Measurements from ENCODE around the gene CIITA.
"Not testable (repeated sequence)": the region's sequence is repeated elsewhere in the genome, so short reads cannot be mapped to it uniquely, and the experiment has no call there.

Gene CIITA

DNA sequence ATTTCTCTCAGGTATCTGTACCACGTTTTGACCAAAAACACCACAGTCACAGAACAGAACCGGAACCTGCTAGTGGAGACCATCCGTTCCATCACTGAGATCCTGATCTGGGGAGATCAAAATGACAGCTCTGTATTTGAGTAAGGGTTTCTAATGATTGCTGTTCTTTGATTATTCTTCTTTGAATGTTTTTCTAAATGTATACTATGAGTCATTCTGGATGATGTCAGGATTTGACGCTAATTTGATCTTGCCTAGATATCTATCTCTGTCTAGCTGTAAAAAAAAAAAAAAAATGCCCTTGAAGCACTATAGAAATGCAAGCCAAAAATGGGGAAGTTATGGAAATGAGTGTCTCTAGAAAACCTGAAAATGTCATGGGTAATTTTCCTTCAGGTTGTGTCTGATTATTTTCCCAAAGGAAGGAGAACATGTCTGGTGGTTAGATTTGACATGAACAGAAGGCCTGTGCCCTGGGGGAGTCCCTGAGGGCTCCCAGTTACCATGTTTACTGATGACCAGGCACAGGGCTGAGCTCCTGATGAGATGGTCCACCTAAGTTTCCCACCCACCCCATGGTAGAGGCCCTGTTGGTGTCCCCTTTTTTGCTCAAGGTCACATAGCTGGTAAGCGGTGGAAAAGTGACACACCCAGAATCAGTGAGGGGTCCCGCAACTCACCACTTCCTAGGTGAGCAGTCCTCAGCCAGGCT is 80.9 kb downstream of the CIITA start:
- DNase-seq: no peak

DNA sequence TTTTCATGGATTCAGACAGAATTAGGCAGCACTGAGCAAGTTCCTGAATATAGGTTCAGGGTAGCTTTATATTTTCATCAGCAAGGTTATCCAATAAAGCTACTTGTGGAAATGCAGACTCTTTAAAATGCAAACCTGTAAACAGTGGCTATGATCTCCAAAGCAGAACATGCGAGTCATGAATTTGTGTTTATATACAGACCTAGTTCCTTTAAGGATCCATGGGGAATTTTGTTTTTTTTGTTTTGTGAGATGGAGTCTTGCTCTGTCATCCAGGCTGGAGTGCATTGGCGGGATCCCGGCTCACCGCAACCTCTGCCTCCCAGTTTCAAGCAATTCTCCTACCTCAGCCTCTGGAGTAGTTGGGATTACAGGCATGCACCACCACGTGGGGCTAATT is 82.2 kb downstream of the CIITA start:
- DNase-seq: no peak

DNA sequence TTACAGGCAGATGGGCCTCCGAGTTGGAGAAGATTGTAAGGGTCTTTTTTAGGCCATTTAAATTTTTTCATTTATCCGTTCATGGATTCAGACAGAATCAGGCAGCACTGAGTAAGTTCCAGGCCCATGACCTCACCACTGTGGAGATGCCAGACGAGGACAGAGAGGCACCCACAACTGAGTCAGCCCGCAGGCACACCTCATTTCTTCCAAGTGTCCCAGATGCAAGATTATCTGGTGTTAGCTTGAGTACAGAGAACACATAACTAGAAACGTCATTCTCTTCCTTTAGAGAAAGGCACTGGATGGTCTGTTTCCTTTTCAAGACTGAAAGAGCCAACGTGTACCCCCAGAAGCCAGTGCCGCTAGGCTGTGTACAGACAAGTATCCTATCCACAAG is 84.2 kb downstream of the CIITA start:
- DNase-seq: no peak

DNA sequence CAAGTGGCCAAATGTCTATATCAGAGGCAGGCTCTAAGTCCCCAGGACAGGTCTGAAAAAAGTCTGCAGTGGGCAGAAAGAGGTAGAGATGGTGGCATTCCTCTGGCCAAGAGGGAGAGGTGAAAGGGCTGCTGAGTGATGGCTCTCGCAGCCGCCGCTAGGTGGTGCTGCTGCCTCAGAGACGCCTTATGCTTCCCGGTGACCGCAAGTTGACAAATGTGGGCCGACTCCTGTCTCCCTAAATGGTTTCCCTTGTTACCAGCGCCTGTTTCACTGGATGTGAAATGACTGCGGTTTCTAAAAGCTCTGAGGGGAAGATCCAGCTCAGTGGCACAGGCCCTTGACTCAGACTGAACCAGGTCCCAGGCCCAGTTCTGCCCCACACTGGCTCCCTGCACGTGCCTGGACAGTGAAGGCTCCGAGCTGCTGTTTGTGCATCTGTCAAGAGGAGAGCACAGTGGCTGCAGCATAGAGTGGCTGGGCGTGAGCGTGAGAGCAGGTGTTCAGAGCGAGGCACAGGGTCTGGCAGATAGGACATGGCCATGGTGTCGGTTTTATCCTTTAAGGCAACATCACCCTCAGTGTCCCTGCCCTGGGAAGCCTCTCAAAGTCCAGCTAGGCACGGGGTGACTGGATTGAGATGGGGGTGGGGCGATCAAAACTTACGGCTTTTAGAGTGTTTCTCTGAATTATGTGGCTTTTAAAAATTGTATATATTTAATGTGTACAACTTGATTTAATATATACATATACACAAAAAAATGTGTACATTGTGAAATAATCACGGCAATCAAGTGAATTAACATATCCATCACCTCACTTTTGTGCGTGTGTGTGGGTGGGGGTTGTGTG is 87.3 kb downstream of the CIITA start:
- peak; percentile 89 to 91 for DNase-seq

DNA sequence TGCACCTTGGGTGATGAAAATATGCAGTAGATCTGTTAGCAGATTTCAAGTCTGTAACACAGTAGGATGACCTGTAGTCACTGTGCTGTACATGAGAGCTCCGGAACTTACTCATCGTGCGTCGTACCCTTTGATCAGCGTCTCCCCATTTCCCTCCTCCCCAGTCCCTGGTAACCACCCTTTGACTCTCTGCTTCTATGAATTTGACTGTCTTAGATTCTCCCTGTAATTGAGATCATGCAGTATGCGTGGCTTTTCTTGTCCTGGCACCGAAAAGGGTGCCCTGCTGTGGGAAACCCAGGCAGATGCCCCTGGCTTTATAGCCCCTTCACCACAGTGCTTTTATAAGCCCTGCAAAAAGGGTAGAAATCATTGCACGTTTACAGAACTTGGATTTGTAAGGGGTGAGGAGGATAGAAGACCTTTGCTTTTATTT is 87.9 kb downstream of the CIITA start:
- DNase-seq: peak; percentile 59 to 74

DNA sequence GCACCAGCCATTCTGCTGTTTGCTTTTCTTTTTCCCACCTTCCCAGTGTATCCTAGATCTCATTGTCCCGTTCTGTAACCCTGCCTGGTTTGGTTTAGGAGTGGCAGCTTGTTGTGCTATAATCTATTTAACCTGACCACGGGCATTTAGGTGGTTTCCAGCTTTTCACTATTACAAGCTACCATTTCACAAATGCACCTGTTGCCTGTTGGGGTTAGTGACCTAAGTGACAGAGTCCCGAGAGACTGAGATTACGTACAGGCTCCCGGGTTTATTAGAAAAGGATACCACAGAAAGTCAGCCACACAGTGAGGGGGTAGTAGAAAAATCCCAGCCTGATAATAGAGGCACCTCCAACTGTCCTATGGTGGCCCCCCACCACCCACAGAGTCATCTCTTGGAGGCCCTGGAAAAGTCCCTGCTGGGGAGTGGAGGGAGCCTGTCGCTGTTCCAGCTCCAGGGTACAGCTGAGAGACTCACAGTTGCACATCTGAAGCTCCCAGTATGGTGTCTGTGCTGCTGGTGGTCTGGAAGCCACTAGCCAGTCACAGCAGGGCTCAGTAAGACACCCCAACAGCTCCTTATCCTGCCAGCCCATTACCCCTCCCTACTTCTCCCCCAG is 88.5 kb downstream of the CIITA start:
- DNase-seq: peak; percentile 37 to 41

DNA sequence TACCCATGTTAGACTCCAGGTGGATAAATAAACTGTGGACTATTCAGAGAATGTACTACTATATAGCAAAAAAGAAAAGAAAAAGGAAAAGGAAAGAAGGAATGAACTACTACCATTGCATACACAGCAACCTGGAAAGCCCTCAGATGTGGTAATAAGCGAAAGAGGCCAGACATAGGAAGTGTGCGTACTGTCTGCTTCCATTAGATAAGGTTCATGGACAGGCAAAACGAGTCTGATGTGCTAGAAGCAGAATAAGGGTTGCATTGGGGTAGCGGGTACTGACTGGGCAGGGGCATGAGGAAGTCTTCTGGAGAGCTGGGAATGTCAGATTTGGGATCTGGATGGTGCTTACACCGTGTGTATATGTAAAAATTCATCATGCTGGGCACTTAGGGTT is 89.1 kb downstream of the CIITA start:
- no peak for DNase-seq

DNA sequence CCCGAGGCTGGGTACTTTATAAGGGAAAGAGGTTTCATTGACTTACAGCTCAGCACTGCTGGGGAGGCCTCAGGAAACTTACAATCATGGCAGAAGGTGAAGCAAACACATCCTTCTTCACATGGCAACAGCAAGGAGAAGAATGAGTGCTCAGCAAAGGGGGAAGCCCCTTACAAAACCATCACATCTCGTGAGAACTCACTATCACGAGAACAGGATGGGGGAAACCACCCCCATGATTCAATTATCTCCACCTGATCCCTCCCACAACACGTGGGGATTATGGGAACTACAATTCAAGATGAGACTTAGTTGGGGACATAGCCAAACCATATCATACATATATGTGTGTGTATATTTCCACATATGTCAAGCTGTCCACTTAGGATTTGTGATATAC is 89.6 kb downstream of the CIITA start:
- DNase-seq: not testable (repeated sequence)

DNA sequence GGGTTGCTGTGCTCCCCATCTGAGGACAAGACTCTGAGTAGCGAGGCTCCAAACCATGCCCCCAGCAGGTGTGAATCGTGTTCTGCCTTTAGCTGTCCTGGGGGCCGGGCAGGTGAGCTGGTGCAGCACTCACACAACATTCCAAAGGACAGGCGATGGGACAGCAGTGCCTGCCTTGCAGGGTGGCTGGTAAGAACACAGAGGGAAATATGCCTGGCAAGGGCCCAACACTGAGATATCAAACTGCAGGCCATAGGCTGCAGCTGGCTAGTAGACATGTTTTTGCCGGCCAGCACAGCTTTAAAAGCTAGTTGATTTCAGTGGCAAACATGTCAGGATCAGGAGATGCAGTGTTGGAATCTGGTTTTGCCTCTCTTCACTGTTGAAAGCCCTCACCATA is 91.0 kb downstream of the CIITA start:
- no peak for DNase-seq

DNA sequence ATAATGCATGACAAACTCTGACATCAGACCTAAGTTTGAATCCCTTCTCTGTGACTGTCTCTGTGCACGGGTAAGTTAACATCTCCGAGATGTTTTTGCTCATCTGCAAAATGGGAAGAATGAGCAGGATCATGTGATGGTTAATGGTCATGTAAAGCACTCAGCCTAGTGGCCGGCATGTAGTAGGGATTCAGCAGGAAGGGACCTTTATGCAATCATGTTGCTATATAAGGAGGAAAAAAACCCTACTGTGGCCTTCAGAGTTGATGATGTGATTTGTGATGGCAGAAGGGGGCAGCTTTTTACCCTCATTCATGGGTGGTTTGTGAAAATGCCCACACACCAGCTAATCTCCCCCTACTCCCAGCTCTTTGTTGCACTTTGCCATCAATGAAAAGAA is 91.5 kb downstream of the CIITA start:
- no peak for DNase-seq

DNA sequence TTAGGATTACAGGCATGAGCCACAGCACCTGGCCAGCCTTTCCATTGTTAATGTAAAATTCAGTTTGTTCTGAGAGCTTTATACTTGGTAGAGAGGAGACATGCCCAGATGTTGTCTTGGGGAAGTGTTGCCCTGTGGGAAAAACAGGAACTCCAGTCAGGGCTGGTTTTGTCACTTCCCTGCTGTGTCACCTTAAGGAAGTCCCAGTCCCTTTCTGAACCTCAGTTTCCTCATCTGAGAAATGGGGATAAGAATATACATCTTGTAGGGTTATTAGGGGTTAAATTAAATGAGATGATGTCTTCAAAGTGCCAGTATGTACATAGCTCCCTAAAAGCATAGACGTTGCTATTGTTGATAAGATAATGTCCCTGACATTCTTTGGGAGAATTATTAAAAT is 92.6 kb downstream of the CIITA start:
- DNase-seq: no peak

DNA sequence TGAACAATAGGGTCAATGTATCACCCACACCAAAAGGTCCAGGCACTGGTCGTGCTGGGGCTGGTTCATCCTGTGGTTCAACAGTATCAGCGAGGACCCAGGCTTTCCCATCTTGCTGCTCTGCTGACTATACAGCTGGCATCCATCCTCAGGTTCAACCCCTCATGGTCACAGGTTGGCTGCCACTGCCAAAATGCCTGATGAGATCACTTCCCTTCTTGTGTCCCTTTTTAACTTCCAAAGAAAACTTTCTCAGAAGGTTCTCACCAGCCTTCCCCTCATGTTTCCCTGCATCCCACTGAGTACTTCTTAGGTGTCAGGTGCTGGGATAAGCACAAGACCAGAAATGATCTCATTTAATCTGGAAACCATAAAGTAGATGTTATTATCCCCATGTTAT is 93.1 kb downstream of the CIITA start:
- no peak for DNase-seq

DNA sequence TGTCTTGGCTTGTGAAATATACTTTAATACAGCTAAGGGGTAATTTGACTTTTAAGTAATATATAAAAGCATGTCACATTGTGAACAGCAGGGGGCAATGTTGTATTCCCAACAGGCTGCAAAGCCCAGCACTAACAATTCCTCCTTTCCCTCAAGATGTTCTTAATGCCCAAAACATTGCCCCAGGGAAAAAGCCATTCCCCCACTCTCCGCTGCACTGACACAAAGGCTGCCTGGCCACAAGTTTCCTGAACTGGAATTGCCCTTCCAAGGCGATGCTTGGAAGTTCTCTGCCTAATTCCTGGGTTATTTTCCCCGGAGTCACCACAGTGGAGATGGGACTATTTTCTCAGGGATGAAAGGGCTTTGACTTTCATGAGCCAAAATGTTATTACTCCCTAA is 94.6 kb downstream of the CIITA start:
- DNase-seq: peak in 1 of 2 donors; percentile 46

DNA sequence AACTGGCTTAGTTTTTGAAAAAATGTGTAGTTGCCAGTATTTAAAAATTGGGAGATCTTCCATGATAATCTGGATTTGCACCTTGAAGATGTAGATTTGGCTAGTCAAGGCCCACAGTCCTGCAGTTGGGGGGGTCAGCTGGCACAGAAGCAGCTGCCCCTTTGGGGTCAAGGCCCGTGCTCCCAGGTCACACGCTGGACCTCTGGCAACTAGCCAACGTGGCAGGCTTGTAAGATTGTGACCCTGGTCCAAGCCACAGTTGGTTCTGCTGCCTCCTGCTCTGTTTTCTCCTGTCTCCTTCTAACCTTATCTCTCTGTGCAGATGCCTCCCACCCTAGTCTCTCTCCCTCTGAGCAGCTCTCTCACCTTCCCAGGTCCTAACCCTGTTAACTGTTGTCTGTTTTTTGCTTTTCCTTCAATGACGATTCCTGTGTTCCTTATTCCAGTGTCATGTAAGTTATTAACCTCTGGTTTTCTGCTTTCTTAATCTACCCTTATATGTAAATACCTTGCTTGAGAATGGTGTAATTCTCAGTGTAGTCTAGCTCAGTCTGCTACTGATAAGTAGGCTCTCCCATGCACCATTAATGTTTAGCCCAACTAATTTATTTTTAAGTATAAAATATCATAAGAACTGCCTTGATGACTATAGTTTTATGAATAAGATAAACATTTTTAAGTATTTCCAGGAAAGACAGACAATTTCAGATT is 95.3 kb downstream of the CIITA start:
- DNase-seq: no peak

DNA sequence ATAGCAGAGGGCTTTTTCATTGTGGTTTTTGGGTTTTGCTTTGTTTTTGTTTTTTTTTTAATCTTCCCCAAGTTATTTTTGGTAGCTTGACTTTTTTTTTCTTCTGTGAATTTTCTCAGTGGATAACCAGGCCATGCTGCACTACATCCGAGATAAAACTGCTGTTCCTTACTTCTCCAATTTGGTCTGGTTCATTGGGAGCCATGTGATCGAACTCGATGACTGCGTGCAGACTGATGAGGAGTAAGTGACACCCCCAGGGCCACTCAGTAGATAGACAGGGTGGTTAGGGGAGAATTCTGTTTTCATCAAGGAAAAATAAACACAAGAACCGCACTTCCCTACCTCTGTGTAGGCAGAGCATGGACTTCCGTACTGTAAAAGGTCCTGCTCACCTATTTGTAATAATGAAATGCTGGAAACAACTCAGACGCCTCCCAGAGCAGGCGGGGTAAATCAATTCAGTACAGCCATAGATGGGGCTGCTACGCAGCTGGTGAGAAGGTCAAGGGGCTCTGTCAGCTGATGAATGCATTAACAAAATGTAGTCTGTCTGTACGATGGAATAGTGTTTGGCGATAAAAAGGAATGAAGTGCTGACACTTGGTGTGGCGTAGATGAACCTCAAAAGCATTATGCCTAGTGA is 95.9 kb downstream of the CIITA start:
- DNase-seq: no peak

DNA sequence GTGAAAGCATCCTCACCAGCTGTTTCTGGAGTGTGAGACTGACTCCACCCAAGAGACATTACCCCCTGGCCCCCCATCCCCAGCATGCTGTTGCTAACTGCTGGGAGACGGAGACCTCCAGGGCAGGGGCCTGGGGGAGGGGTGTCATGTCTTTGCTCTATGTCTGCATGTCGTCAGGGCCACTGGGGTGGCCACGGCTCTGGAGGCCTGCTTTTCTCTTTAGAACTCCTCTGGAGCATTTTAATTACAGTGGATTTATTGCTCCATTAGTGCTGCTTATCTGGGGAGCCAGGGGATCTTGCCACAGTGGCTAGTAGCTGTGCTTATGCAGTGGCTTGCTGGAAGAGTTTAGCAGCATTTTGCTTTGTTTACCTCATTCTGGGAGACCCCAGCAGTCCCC is 99.6 kb downstream of the CIITA start:
- DNase-seq: no peak

DNA sequence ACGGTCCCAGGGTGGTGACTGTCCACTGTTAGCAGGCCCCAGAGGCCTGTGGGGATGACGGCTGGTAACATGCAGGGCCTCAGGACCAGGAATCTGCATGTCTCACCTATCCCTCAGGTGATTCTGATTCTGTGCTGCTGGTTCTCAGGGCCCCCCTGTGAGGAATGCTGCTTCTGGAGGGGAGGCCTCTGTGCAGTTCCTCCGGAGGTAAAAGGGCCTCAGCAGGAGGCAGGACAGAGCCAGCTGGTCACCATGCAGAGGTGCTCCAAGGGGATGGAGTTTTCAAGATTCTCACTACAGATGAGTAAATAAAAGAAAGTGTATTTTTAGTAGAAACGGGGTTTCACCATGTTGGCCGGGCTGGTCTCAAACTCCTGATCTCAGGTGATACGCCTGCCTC is 101.1 kb downstream of the CIITA start:
- no peak for DNase-seq

DNA sequence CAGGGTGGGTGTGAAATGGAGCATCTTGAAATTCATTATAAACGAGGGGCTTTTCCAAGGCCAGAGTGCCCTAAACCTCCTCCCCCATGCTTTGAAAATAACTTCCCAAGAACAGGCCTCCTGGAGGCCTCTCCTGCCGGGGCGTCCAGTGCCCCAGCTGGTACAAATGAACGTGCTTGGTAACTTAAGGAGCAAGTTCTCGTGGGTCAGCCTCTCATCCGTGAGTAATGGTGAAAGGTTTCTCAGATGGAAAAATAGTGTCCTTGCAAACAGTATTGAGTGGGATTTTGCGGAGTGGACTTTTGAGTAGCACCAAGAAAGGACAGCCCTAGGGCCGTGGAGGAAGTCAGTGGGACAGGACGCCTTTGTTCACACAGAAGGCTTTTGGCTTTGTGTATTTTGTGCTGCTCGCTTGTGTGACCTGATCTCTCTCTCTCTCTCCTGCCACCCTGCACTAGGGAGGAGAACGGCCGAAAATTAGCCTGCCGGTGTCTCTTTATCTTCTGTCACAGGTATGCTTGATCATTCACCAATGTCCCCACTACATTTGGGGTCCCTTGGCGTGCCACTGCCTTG is 102.0 kb downstream of the CIITA start:
- no peak for DNase-seq

DNA sequence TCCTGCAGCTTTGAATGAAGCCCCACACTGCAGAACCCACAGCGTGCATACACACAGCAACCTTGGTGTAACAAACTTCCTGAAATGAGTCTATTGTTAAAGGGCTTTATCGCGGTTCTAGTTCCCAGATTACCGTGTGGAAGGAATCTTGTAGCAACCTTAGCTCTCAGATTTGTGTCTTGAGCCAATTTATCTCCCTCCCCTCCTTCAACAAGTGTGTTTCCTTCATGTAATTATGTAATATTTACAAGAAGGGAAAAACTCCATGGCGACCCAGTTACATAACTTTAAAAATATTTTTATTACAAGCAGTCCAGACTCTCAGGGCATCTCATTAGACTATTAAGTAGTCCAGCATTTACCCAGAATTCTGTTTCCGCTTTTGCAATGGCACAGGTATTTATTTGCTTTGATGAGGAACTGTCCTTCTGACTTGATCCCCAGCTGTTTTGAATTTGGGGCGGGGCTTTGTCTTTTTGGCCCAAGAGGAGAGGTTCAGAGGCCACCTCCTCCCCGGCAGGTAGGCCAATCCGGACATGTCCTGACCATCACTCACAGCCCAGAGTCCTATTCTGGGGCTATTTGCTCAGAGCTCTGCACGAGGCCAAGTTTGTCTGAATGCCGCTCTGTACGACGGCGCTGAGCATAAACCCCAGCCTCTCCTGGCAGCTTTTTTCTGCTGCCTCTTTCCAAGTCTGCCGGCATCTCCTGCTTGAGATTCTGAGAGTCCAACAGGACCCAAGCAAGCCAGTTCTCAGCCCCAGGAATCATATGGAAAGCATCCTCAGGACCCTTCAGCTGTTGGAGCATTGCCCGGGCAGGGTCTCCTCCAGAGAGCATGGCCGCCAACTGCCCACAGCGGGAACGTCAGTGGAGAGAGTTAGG is 103.0 kb downstream of the CIITA start:
- no peak for DNase-seq

DNA sequence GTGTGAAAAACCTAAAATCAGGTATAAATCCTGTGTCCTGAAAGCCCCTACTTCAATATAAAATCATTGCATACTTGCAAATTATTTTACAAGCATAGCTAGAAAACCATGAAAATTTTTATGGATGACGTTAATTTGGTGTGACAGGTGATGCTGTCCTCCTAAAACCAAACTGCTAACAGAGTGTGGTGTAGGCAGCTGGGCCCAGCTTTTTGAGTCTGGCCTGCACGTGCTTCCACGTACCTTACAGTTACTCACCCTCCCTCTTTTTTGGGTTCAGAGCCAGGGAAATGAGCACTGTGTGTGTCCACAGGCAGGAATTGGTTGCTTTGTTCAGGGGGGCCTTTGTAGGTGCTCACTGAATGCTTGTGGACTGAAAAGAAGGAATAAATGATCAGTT is 103.8 kb downstream of the CIITA start:
- DNase-seq: no peak

DNA sequence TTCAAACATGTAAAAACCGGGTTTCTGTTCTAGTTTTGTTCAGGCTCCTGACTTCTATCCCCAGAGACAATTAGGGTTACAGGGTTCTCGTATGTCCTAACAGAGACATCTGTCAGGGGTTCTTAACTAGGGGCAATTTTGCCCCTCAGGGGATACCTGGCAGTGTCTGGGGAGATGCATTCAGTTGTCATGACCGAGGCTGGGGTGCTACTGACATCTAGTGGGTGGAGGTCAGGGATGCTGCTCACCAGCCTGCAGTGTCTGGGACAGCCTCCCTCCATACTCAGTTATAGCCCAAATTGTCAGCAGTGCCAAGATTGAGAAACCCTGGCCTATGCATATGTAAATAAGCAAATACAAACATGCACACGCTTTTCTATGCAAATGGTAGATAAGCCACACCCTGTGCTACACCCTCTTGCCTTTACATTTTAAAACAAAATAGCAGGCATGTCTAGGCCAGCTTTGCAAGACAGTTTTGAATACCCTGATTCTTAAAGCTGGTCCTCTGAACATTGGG is 104.8 kb downstream of the CIITA start:
- peak; percentile 42 to 61 for DNase-seq

All from stimulated activated CD4-positive, alpha-beta T cell treated with anti-CD3 and anti-CD28 coated beads, Interleukin-2, amount 100 ng/mL, for 24 hours (primary cell).